SKM-1 (cell line): ENCODE data around the gene NME1.
A peak's percentile ranks its signal among the peaks of the same experiment; 100 is the strongest.
"Not testable (repeated sequence)": the region's sequence is repeated elsewhere in the genome, so short reads cannot be mapped to it uniquely, and the experiment has no call there.

Source experiments
- DNase-seq: peaks from one replicate; lab custom pipeline; 2025; ENCODE audit not compliant: unreplicated experiment; lab: John Stamatoyannopoulos, UW

Gene NME1

GRCh38 chr17:51144266-51145022 is 8.9 kb upstream of the NME1 start:
- DNase-seq = no peak

- no peak for DNase-seq
Observed at GRCh38 chr17:51147650-51148049, 5.7 kb upstream of the NME1 start.

- no peak for DNase-seq
Observed at GRCh38 chr17:51149163-51149562, 4.2 kb upstream of the NME1 start.

GRCh38 chr17:51150932-51151331 is 2.4 kb upstream of the NME1 start:
- no peak for DNase-seq

GRCh38 chr17:51152766-51153209 is 571 bp upstream of the NME1 start:
- no peak for DNase-seq

- DNase-seq = no peak
Observed at GRCh38 chr17:51154176-51154575, 817 bp downstream of the NME1 start.

- no peak for DNase-seq
Observed at GRCh38 chr17:51155416-51155815, 2.1 kb downstream of the NME1 start.

GRCh38 chr17:51159604-51160003 is 6.2 kb downstream of the NME1 start:
- no peak for DNase-seq

GRCh38 chr17:51161541-51161940 is 8.2 kb downstream of the NME1 start:
- no peak for DNase-seq

- DNase-seq = no peak
Observed at GRCh38 chr17:51164911-51165679, 11.7 kb downstream of the NME1 start.

GRCh38 chr17:51165680-51166197 is 12.4 kb downstream of the NME1 start:
- no peak for DNase-seq

GRCh38 chr17:51166198-51166986 is 13.0 kb downstream of the NME1 start, which contains the start of gene NME2:
NME2 (plus strand) TSS chr17:51166411; CDS start chr17:51166831, 420 bp downstream.
- peak; percentile 60 for DNase-seq

GRCh38 chr17:51166987-51167931 is 13.9 kb downstream of the NME1 start:
- peak; percentile 25 for DNase-seq

- DNase-seq = no peak
Observed at GRCh38 chr17:51169340-51169739, 16.0 kb downstream of the NME1 start.

- DNase-seq = no peak
Observed at GRCh38 chr17:51170736-51171135, 17.4 kb downstream of the NME1 start.

GRCh38 chr17:51172030-51172429 is 18.7 kb downstream of the NME1 start:
- not testable (repeated sequence) for DNase-seq

- no peak for DNase-seq
Observed at GRCh38 chr17:51180486-51180885, 27.1 kb downstream of the NME1 start.

GRCh38 chr17:51184124-51184523 is 30.8 kb downstream of the NME1 start:
- no peak for DNase-seq

GRCh38 chr17:51185763-51186332 is 32.5 kb downstream of the NME1 start:
- DNase-seq = no peak
